Stomach smooth muscle (tissue), 2 donors: Measurements from ENCODE around the gene TOMM20L.
"Not testable (repeated sequence)": the region's sequence is repeated elsewhere in the genome, so short reads cannot be mapped to it uniquely, and the experiment has no call there.

Source experiments
- H3K27ac ChIP-seq: one replicate; pipeline ENCODE4 v1.7.0; 2013; ENCODE audit warnings: mild to moderate bottlenecking, low read length, inconsistent platforms
- H3K27me3 ChIP-seq, 2 donors: one replicate each; pipeline ENCODE4 v1.7.0; 2013; ENCODE audit warnings: low read length in 2 of 2; ENCODE audit not compliant: insufficient read depth in 2 of 2, control insufficient read depth in 1 of 2
- H3K36me3 ChIP-seq, 2 donors: one replicate each; pipeline ENCODE4 v1.7.0; 2013; ENCODE audit warnings: low read length in 2 of 2; ENCODE audit not compliant: control insufficient read depth in 2 of 2, insufficient read depth in 2 of 2
- H3K4me1 ChIP-seq: one replicate; pipeline ENCODE4 v1.7.0; 2013; ENCODE audit warnings: low read length; ENCODE audit not compliant: control insufficient read depth, insufficient read depth
- H3K4me3 ChIP-seq, 2 donors: one replicate each; pipeline ENCODE4 v1.7.0; 2013; ENCODE audit warnings: low read length in 2 of 2
- H3K9ac ChIP-seq, 2 donors: one replicate each; pipeline ENCODE4 v1.7.0; 2013; ENCODE audit warnings: low read length in 2 of 2, mild to moderate bottlenecking in 1 of 2
- H3K9me3 ChIP-seq, 2 donors: one replicate each; pipeline ENCODE4 v1.7.0; 2013; ENCODE audit warnings: low read length in 2 of 2; ENCODE audit not compliant: control insufficient read depth in 2 of 2
- donor health status: healthy.
- donor health status: Pancreatic carcinoma.

The TOMM20L gene

DNA sequence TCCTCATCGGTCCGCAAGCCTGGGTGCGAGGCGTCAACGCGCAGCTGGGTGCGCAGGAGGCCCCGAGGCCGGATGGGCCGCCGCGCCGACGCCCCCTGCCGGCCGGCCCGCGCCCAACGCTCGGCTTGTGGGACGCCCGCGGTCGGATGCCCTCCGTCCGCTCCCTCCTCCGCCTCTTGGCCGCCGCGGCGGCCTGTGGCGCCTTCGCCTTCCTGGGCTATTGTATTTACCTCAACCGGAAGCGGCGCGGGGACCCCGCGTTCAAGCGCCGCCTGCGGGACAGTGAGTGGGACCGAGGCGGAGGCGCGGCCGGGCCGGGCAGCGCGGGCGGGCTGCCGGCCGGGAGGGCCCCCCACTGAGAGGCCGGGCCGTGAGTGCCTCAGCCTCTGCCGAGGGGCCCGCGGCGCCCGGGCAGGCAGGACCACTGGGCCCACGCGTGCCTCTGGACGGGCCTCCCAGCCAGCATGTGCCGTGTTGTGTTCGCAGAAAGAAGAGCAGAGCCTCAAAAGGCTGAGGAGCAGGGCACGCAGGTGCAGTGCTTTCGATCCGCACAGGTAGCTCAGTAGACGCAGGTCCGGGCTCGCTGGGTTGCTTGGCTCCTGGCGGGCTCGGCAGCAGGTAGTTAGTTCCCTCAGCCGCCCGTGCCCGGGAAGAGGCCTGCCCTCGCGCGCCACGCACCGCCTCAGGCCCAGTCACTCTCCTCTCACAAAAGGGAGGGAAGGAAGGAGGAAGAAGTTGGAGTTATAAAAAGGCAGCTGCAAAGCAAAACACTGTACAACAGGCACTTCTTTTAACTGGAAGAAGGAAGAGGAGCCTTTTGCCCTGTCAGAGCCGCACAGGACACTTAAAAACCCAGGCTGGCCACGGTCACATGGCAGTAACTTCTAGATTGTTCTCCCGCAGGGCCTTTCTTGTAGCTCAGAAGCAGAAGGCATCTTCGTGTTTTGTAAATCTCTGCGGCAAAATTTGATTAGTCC, at the start of gene TOMM20L:
Gene TOMM20L (plus strand): TSS at position 119 of the 977 bp plus-strand sequence. CDS start 28 bp downstream, at position 147.
- Histone ChIP-seq H3K4me3 (peak within 1 kb of the TSS; percentile 62 to 76), H3K27me3 (no peaks in the 10 kb centered on the region), H3K27ac (peak within 1 kb of the TSS; percentile 74), H3K9ac (peak within 1 kb of the TSS; percentile 80), H3K36me3 (no peaks in the 10 kb centered on the region), H3K9me3 (no peaks in the 10 kb centered on the region), H3K4me1 (peaks cover 14% of the 10 kb centered on the region)

DNA sequence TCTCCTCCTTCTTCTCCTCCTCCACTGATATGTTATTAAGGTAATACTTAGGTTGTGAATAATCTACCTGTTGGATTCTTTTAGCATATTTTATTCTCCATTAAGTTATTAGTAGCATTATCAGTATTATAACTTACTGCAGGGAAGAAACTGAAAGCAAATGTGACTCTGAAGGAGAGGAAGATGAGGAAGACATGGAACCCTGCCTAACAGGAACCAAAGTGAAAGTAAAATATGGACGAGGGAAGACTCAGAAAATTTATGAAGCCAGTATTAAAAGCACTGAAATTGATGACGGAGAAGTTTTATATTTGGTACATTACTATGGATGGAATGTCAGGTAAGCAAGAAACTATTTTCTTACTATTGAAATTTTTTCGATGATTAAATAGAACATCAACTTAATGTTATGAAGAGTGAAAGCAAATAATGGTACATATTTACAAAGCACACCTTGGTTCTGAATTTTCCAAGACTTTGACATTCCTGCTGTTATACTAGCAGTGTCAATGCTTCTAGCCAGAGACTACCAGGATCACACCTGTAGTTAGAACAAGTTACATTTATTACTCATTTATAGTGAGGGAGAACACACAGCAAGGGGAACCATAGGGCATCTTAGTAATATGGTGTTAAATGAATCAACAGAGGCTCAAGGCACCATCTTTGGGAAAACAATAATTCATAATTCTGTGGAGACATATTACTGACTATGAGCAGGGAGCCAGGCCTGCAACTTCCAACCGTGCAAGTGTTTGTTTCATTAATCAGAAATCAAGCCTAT, 42.0 kb upstream of the TOMM20L start:
- peak overlapping the region; percentile 45 to 59 for H3K4me3 ChIP-seq
- H3K36me3 ChIP-seq, result peaks cover 5 to 14% of the 10 kb centered on the region in 2 donors
- no peaks in the 10 kb centered on the region for H3K9me3 ChIP-seq
- no peaks in the 10 kb centered on the region for H3K4me1 ChIP-seq
- no peaks in the 10 kb centered on the region for H3K27me3 ChIP-seq
- peak overlapping the region; percentile 7 to 54 for H3K9ac ChIP-seq
- no peak overlapping the region for H3K27ac ChIP-seq

DNA sequence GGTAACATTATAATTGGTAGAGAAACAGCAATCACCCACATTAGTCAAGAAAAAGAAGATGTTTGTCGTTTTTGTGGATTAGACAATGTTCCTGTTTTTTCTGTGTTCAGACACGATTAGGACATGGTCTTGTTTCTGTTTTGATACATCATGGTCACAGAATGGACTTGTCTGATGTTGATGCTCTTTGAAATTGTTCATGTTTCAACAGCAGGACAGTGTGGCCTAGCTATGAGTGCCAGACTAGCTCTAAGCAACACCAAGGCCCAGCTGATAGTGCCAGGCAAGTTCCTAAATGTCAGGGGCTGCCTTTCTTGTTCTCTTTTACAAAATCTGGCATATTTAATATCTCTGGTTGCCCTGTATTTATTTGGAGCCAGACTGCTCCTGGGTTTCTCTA, 40.9 kb upstream of the TOMM20L start:
- Histone ChIP-seq H3K4me1 (no peaks in the 10 kb centered on the region), H3K9ac (no peak overlapping the region), H3K27me3 (no peaks in the 10 kb centered on the region), H3K4me3 (no peak overlapping the region), H3K9me3 (no peaks in the 10 kb centered on the region), H3K27ac (no peak overlapping the region), H3K36me3 (peaks cover 5 to 13% of the 10 kb centered on the region in 2 donors)

DNA sequence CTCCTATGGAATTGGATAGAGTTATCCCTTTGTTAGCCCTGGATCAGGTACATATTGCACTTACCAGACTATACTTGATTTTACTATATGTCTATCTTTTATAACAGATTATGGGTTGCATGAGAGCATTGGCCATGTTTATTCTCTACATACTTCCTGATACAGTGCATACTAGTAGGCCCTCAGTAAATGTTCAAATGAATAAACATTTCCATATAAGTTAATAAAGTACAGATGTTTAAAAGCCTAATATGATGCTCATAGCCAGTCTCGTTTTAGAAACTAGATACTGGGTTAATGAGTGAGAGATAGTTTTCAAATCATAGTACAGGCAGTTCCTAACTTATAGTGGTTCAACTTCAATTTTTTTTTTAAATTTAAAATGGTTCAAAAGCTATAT, 39.5 kb upstream of the TOMM20L start:
- Histone ChIP-seq H3K4me3 (no peak overlapping the region), H3K27me3 (no peaks in the 10 kb centered on the region), H3K9ac (no peak overlapping the region), H3K27ac (no peak overlapping the region), H3K36me3 (peaks cover 8 to 19% of the 10 kb centered on the region in 2 donors), H3K4me1 (no peaks in the 10 kb centered on the region), H3K9me3 (no peaks in the 10 kb centered on the region)

DNA sequence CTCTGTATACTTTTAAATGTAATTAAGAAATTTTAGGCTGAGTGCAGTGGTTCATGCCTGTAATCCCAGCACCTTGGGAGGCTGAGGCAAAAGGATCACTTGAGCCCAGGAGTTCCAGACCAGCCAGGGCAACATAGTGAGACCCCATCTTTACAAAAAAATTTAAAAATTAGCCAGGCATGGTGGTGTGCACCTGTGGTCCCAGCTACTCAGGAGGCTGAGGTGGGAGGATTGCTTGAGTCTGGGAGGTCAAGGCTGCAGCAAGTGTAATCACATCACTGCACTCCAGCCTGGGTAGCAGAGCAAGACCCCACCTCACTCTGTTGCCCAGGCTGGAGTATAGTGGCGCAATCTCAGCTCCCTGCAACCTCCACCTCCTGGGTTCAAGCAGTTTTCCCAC, 33.5 kb upstream of the TOMM20L start:
- not testable (repeated sequence) for H3K9ac ChIP-seq, H3K4me3 ChIP-seq, H3K27ac ChIP-seq, H3K9me3 ChIP-seq, H3K27me3 ChIP-seq, H3K4me1 ChIP-seq
- H3K36me3 ChIP-seq, result peaks cover 18 to 38% of the 10 kb centered on the region in 2 donors

DNA sequence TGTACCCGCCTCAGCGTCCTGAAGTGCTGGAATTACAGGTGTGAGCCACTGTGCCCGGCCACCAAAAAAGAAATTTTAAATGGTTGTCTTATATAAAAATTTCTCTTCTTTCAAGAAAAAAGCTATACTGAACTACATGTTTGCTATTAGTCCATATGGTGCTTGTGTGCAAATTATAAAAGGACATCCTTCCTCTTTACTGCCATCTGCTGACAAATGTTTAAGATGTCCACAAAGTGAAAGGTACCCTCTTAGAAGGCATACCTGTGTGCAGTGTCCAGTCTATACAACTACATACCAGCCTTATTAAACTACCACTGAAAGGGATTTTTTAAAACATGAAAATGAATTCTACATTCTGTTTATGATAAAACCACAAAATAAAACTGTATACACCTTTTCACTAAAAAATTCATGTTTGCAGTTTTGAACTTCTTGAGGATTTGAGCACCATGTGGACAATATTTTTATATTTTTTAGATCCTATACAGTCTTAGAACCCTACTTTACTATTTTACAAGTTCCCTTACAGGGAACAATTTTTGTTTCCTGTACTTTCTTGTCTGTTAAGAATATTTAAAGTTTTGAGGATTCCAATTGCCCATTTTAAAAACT, 32.8 kb upstream of the TOMM20L start:
- no peaks in the 10 kb centered on the region for H3K27me3 ChIP-seq
- peaks cover 23 to 43% of the 10 kb centered on the region in 2 donors for H3K36me3 ChIP-seq
- no peak overlapping the region for H3K27ac ChIP-seq
- no peak overlapping the region for H3K4me3 ChIP-seq
- no peaks in the 10 kb centered on the region for H3K9me3 ChIP-seq
- H3K4me1 ChIP-seq, result no peaks in the 10 kb centered on the region
- H3K9ac ChIP-seq, result no peak overlapping the region

DNA sequence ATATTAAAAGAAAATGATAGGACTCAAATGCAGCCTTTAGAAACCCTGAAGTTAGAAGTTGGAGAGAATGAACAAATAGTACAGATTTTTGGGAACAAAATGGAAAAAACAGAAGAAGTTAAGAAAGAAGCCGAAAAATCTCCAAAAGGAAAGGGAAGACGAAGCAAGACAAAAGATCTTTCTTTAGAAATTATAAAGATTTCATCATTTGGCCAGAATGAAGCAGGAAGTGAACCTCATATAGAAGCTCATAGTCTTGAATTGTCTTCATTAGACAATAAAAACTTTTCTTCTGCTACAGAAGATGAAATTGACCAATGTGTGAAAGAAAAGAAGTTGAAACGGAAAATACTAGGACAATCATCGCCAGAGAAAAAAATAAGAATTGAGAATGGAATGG, 31.4 kb upstream of the TOMM20L start:
- H3K4me3 ChIP-seq, result no peak overlapping the region
- H3K36me3 ChIP-seq, result peaks cover 23 to 44% of the 10 kb centered on the region in 2 donors
- no peaks in the 10 kb centered on the region for H3K27me3 ChIP-seq
- no peak overlapping the region for H3K9ac ChIP-seq
- H3K4me1 ChIP-seq, result no peaks in the 10 kb centered on the region
- no peak overlapping the region for H3K27ac ChIP-seq
- H3K9me3 ChIP-seq, result no peaks in the 10 kb centered on the region

DNA sequence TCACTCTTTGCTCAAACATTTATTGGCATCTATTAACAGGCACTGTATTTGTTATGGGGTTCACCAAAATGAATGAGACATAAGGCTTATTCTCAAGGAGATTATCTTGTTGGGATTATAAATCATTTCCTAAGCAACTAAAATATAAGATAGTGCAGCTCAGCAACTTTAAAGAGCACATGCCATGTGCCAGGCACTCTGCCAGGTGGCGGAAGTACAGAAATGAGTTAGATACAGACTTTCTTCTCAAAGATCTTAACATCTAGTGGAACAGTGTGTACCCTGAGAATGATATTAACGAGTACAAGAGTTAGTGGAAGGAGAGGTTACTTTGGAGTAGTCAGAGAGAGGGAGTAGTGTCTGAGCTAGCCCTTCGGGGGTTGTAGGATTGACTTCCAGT, 28.4 kb upstream of the TOMM20L start:
- Histone ChIP-seq H3K9ac (no peak overlapping the region), H3K36me3 (peaks cover 14 to 38% of the 10 kb centered on the region in 2 donors), H3K9me3 (no peaks in the 10 kb centered on the region), H3K27me3 (no peaks in the 10 kb centered on the region), H3K27ac (no peak overlapping the region), H3K4me1 (no peaks in the 10 kb centered on the region), H3K4me3 (no peak overlapping the region)

DNA sequence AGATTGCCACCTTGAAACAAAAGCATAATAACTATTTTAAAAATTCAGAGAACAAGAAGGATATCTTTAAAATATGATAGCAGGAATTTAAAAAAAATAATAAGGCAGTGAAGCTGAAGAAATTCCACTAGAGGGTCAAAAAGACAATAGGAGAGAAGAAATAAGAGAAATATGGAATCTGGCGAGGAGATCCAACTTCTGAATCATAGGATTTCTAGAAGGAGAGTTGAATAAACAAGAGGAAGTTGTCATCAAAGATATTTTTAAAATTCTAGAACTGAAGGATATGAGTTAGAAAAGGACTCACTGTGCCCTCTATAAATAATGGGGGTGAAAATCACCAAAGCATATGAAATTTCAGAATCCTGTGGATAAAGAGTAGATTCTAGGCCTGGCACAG, 26.8 kb upstream of the TOMM20L start:
- H3K4me1 ChIP-seq, result no peaks in the 10 kb centered on the region
- H3K4me3 ChIP-seq, result no peak overlapping the region
- peaks cover 14 to 44% of the 10 kb centered on the region in 2 donors for H3K36me3 ChIP-seq
- no peaks in the 10 kb centered on the region for H3K9me3 ChIP-seq
- H3K9ac ChIP-seq, result no peak overlapping the region
- no peaks in the 10 kb centered on the region for H3K27me3 ChIP-seq
- H3K27ac ChIP-seq, result no peak overlapping the region

DNA sequence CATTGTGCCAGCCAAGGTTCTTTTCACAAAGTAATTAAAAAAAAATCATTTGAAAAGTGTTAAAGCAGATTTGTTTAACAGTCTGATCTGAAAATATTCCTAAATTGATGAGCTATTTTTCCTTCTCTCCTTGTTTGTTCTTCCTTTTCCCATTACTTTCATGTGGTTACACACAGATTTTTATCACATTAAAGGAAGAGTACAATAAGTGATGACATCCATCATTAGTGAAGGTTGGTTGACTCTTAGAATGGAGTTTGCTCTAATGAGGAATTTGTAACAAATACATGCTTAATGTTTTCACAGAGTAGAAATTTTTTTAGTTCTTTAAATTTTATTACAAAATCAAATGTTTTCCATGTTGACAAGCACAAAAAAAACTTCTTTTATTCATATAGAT, 18.9 kb upstream of the TOMM20L start:
- H3K9ac ChIP-seq, result no peak overlapping the region
- H3K27ac ChIP-seq, result no peak overlapping the region
- H3K4me1 ChIP-seq, result no peaks in the 10 kb centered on the region
- H3K9me3 ChIP-seq, result no peaks in the 10 kb centered on the region
- H3K27me3 ChIP-seq, result no peaks in the 10 kb centered on the region
- peaks cover 10 to 19% of the 10 kb centered on the region in 2 donors for H3K36me3 ChIP-seq
- H3K4me3 ChIP-seq, result no peak overlapping the region
